WTC11 (cell line): ENCODE measurements around the gene SMC1B. TPM values are rescaled to one million over a fixed set of nuclear protein-coding genes. Genes with fewer than 3 reads are reported as not detected.

ENCODE experiments used
- ATAC-seq: fragments of 200-7000 bp; cut with Tn5 transposase; 2 replicates; pipeline ENCODE4 v1.10.0; 2021; ENCODE audit warnings: mild to moderate bottlenecking, moderate library complexity
- CTCF ChIA-PET: fragments of 300-600 bp; sonication (Branson Sonifier 250); formaldehyde crosslinking; loops from one replicate; lab custom pipeline; 2021; ENCODE audit warnings: antibody characterized with exemption; lab: Charles Lee
- POLR2A ChIA-PET: fragments of 350-600 bp; sonication (Branson Sonifier 250); formaldehyde crosslinking; loops from one replicate; lab custom pipeline; 2021; ENCODE audit warnings: antibody characterized with exemption; lab: Charles Lee
- DNase-seq: peaks from one replicate; pipeline ENCODE4 v3.0.0; 2021; ENCODE audit warnings: low spot score
- H3K27ac Mint-ChIP-seq: 2 replicates; pipeline ENCODE4 v1.8.0; 2021; ENCODE audit warnings: mixed read lengths
- H3K27me3 Mint-ChIP-seq: 2 replicates; pipeline ENCODE4 v1.8.0; 2021; ENCODE audit warnings: low read depth, mild to moderate bottlenecking, moderate library complexity, mixed read lengths
- H3K36me3 Mint-ChIP-seq: 2 replicates; pipeline ENCODE4 v1.8.0; 2021; ENCODE audit warnings: mixed read lengths
- H3K4me1 Mint-ChIP-seq: 2 replicates; pipeline ENCODE4 v1.8.0; 2022; ENCODE audit warnings: mixed read lengths
- H3K4me3 Mint-ChIP-seq: 2 replicates; pipeline ENCODE4 v1.8.0; 2021; ENCODE audit warnings: mild to moderate bottlenecking, moderate library complexity, mixed read lengths
- H3K9me3 Mint-ChIP-seq: 2 replicates; pipeline ENCODE4 v1.8.0; 2021; ENCODE audit warnings: mixed read lengths
- AR ChIP-seq: fragments of 250-450 bp; sonication (Bioruptor Pico); IDR thresholded peaks from 2 replicates; pipeline ENCODE4 v1.9.0; 2021; ENCODE audit warnings: mild to moderate bottlenecking
- ATF1 ChIP-seq: sonication (generic); formaldehyde crosslinking; IDR thresholded peaks from 2 replicates; pipeline ENCODE4 v1.8.1; 2023; ENCODE audit warnings: mild to moderate bottlenecking, moderate library complexity, missing genetic modification reagents
- CBFB ChIP-seq: sonication (generic); formaldehyde crosslinking; IDR thresholded peaks from 2 replicates; pipeline ENCODE4 v1.8.1; 2022; ENCODE audit warnings: mild to moderate bottlenecking, low read depth, missing genetic modification reagents
- ERG ChIP-seq: fragments of 250-450 bp; sonication (Bioruptor Pico); IDR thresholded peaks from 2 replicates; pipeline ENCODE4 v1.8.0; 2021; ENCODE audit warnings: mild to moderate bottlenecking
- ETV6 ChIP-seq: sonication (generic); formaldehyde crosslinking; IDR thresholded peaks from 2 replicates; pipeline ENCODE4 v1.8.1; 2022; ENCODE audit warnings: mild to moderate bottlenecking, missing genetic modification reagents
- FOXJ3 ChIP-seq: sonication (generic); formaldehyde crosslinking; IDR thresholded peaks from 2 replicates; pipeline ENCODE4 v1.9.0; 2021; ENCODE audit warnings: missing genetic modification reagents, mild to moderate bottlenecking, borderline replicate concordance
- FOXP4 ChIP-seq: sonication (generic); formaldehyde crosslinking; IDR thresholded peaks from 2 replicates; pipeline ENCODE4 v1.8.0; 2022; ENCODE audit warnings: mild to moderate bottlenecking, missing genetic modification reagents
- GRHL2 ChIP-seq: fragments of 250-450 bp; sonication (Bioruptor Pico); IDR thresholded peaks from 2 replicates; pipeline ENCODE4 v1.8.0; 2022; ENCODE audit warnings: mild to moderate bottlenecking, moderate library complexity; ENCODE audit not compliant: insufficient replicate concordance, severe bottlenecking
- JAZF1 ChIP-seq: fragments of 250-450 bp; sonication (Bioruptor Pico); IDR thresholded peaks from 2 replicates; pipeline ENCODE4 v1.9.0; 2021; ENCODE audit warnings: moderate library complexity, mild to moderate bottlenecking, inconsistent platforms
- NFYB ChIP-seq: sonication (generic); formaldehyde crosslinking; conservative IDR thresholded peaks from 2 replicates; pipeline ENCODE4 v1.8.0; 2022; ENCODE audit warnings: low read depth, missing genetic modification reagents
- OVOL2 ChIP-seq: fragments of 250-450 bp; sonication (Bioruptor Pico); IDR thresholded peaks from 2 replicates; pipeline ENCODE4 v1.9.0; 2021; ENCODE audit warnings: mild to moderate bottlenecking, borderline replicate concordance
- PREB ChIP-seq: sonication (generic); formaldehyde crosslinking; IDR thresholded peaks from 2 replicates; pipeline ENCODE4 v1.8.1; 2022; ENCODE audit warnings: mild to moderate bottlenecking, missing genetic modification reagents, moderate library complexity, borderline replicate concordance
- SOX15 ChIP-seq: fragments of 250-450 bp; sonication (Bioruptor Pico); IDR thresholded peaks from 2 replicates; pipeline ENCODE4 v1.9.0; 2021; ENCODE audit warnings: mild to moderate bottlenecking
- SP1 ChIP-seq: sonication (generic); formaldehyde crosslinking; conservative IDR thresholded peaks from 2 replicates; pipeline ENCODE4 v1.8.1; 2022; ENCODE audit warnings: missing genetic modification reagents
- TCF7 ChIP-seq: sonication (generic); formaldehyde crosslinking; IDR thresholded peaks from 2 replicates; pipeline ENCODE4 v1.8.0; 2022; ENCODE audit warnings: mild to moderate bottlenecking, low read depth, missing genetic modification reagents, moderate library complexity
- TP53 ChIP-seq: sonication (generic); formaldehyde crosslinking; IDR thresholded peaks from 2 replicates; pipeline ENCODE4 v1.8.1; 2023; ENCODE audit warnings: mild to moderate bottlenecking, missing genetic modification reagents
- ZBTB43 ChIP-seq: sonication (generic); formaldehyde crosslinking; IDR thresholded peaks from 2 replicates; pipeline ENCODE4 v1.8.1; 2023; ENCODE audit warnings: mild to moderate bottlenecking, missing genetic modification reagents
- ZNF121 ChIP-seq: sonication (generic); formaldehyde crosslinking; IDR thresholded peaks from 2 replicates; pipeline ENCODE4 v1.8.0; 2023; ENCODE audit warnings: missing genetic modification reagents
- ZNF138 ChIP-seq: sonication (generic); formaldehyde crosslinking; conservative IDR thresholded peaks from 2 replicates; pipeline ENCODE4 v1.8.1; 2022; ENCODE audit warnings: mild to moderate bottlenecking, moderate library complexity, missing genetic modification reagents
- ZNF423 ChIP-seq: fragments of 250-450 bp; sonication (Bioruptor Pico); IDR thresholded peaks from 2 replicates; pipeline ENCODE4 v2.1.2; 2022; ENCODE audit warnings: mild to moderate bottlenecking, moderate library complexity
- ZNF512 ChIP-seq: sonication (generic); formaldehyde crosslinking; IDR thresholded peaks from 2 replicates; pipeline ENCODE4 v1.8.1; 2022; ENCODE audit warnings: missing genetic modification reagents, borderline replicate concordance
- total RNA-seq: library from RNA; stranded (reverse); gene quantifications from 3 replicates; pipeline ENCODE4 v1.2.3, GENCODE V29; 2021

Gene SMC1B
- total RNA-seq, 1 experiment from 2014 or later, result 0.07 TPM

- CTCF ChIA-PET, result interaction anchor here (0.6 to 1.3 kb wide), 2 partner anchors 10 to 166 kb away, joined by 3 to 4 read pairs; no protein-coding TSS in a partner anchor
- no peak for TF ChIP-seq ATF1
- no peak for TF ChIP-seq CBFB (CRISPR knock-in tag)
- no peak for TF ChIP-seq ZBTB43 (CRISPR knock-in tag)
- TF ChIP-seq OVOL2 (CRISPR knock-in tag), result no peak
- no peak for TF ChIP-seq TP53 (CRISPR knock-in tag)
- TF ChIP-seq ETV6 (CRISPR knock-in tag), result no peak
- TF ChIP-seq TCF7 (CRISPR knock-in tag), result no peak
- TF ChIP-seq PREB (CRISPR knock-in tag), result no peak
- no peak for TF ChIP-seq SOX15 (CRISPR knock-in tag)
- TF ChIP-seq GRHL2 (CRISPR knock-in tag), result no peak
- TF ChIP-seq SP1 (CRISPR knock-in tag), result no peak
- no peak for TF ChIP-seq NFYB (CRISPR knock-in tag)
- no peak for TF ChIP-seq ZNF423 (CRISPR knock-in tag)
- TF ChIP-seq ERG (CRISPR knock-in tag), result no peak
- no peak for TF ChIP-seq ZNF138 (CRISPR knock-in tag)
- TF ChIP-seq FOXP4 (CRISPR knock-in tag), result no peak
- TF ChIP-seq, all 79 proteins: peak for 0
- no peaks in the 10 kb centered on the region for H3K27me3 Mint-ChIP-seq
- POLR2A ChIA-PET, result interaction anchor here (0.5 to 0.6 kb wide), 3 partner anchors 86 to 2000 kb away, joined by 3 to 5 read pairs (median 5); no protein-coding TSS in a partner anchor
- H3K4me3 Mint-ChIP-seq, result no peak overlapping the region
- peaks cover 14% of the 10 kb centered on the region for H3K36me3 Mint-ChIP-seq
- no peak overlapping the region for H3K27ac Mint-ChIP-seq
- 0 out of 2 replicates have a peak, but pooled peaks cover 2% of the 10 kb centered on the region for H3K4me1 Mint-ChIP-seq
- DNase-seq (no peak), ATAC-seq (no peak)
- peaks cover 15% of the 10 kb centered on the region for H3K9me3 Mint-ChIP-seq
These were observed 47.1 kb upstream of the SMC1B start for GRCh38 chr22:45460288-45461109.

- POLR2A ChIA-PET, result no interaction called here
- DNase-seq (no peak), ATAC-seq (no peak)
- H3K9me3 Mint-ChIP-seq, result peaks cover 9% of the 10 kb centered on the region
- H3K4me1 Mint-ChIP-seq, result 0 out of 2 replicates have a peak, but pooled peaks cover 2% of the 10 kb centered on the region
- CTCF ChIA-PET, result no interaction called here
- H3K4me3 Mint-ChIP-seq, result no peak overlapping the region
- H3K27me3 Mint-ChIP-seq, result no peaks in the 10 kb centered on the region
- TF ChIP-seq FOXJ3 (CRISPR knock-in tag), result no peak
- no peak for TF ChIP-seq JAZF1 (CRISPR knock-in tag)
- no peak for TF ChIP-seq AR (CRISPR knock-in tag)
- TF ChIP-seq SP1 (CRISPR knock-in tag), result no peak
- TF ChIP-seq SOX15 (CRISPR knock-in tag), result no peak
- TF ChIP-seq ZNF512, result no peak
- no peak for TF ChIP-seq ZNF121 (CRISPR knock-in tag)
- TF ChIP-seq OVOL2 (CRISPR knock-in tag), result no peak
- no peak for TF ChIP-seq ETV6 (CRISPR knock-in tag)
- TF ChIP-seq CBFB (CRISPR knock-in tag), result no peak
- peaks cover 8% of the 10 kb centered on the region for H3K36me3 Mint-ChIP-seq
- no peak overlapping the region for H3K27ac Mint-ChIP-seq
These were observed 45.8 kb upstream of the SMC1B start for GRCh38 chr22:45459235-45459634.
